IPS-18c (cell line): ENCODE measurements around the gene EIF1AD.
A peak's percentile ranks its signal among the peaks of the same experiment; 100 is the strongest.

Source experiments
- H3K4me3 ChIP-seq: 2 replicates; pipeline ENCODE4 v1.7.0; 2013; ENCODE audit warnings: low read depth, mild to moderate bottlenecking, low read length, moderate library complexity; ENCODE audit not compliant: insufficient read depth
- H3K9me3 ChIP-seq: one replicate; pipeline ENCODE4 v1.6.1; 2013; ENCODE audit warnings: mild to moderate bottlenecking, low read length, moderate library complexity; ENCODE audit not compliant: control insufficient read depth, insufficient read depth

Gene EIF1AD

DNA sequence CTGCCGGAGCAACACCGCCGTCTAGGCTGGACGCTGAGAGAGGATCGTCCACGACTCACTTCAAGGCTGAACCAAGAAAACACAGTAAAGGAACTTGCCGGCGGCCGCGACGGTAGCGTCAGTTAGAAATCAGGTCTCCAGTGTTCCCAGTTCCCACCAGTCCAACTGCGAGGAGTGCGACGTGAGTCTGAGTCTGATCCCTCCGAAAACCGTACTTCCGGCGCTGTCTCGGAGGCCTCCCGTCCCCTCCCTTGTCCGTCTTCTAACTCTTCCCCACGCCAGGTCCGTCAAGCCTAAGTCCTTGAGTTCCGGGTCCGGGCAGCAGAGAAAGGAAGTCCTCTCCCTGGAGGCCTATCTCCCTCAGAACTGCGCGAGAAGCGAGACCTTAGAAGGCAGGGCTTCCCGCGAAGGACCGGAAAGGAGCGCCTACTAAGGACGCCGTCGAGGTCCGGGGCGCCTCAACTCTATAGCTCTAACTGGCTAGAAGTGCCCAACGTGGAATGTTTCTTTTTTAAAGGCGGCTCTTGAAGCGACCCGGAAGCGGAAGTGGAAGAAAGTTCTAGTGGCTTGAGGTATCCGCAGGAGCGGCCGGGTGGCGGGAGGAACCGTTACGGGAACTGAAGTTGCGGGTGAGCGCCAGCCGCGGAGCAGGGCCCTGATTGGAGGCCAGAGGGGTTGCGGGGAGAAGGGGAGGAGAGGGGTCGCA is at the start of gene EIF1AD, which contains the start of gene BANF1:
EIF1AD (minus strand) TSS at position 216 of the 706 bp plus-strand sequence. CDS start 1,768 bp downstream, outside the sequence.
BANF1 (plus strand) TSS at position 562 of the 706 bp plus-strand sequence. CDS start 748 bp downstream, outside the sequence.
- Histone ChIP-seq H3K9me3 (no peaks in the 10 kb centered on the region), H3K4me3 (peak within 1 kb of the TSS; percentile 100)

GRCh38 chr11:66051371-66051765 is 49.4 kb upstream of the EIF1AD start:
- H3K9me3 ChIP-seq: no peaks in the 10 kb centered on the region
- H3K4me3 ChIP-seq: peak overlapping the region; percentile 67

DNA sequence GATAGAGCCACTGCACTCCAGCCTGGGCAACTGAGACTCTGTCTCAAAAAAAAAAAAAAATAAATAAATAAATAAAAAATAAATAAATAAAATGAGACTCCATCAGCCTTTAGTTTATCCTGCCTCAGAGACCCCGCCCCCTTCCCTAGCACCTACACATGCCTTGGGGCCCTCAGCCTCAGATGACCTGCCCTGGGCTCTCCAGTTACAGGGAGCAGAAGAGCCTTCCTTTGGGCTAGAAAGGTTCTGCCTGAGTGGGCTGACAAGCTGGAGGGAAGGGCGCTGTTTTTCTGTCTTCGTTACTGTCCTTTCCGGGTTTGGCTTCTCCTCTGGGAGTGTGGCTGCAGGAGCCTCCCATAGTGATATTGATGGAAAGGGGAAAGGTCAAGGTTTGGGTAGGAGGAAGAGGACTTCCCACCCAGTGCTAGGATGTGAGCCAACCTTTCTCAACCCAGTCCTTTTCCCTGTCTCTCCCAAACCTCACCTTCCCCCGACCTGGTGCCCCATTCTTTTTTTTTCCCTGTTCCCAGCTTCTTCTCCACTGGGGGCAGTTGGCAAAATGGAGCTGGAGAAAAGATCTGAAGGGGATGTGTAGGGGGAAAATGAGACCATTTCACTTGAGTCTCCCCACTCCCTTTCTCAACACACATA is 48.7 kb upstream of the EIF1AD start:
- 0 out of 2 replicates have a peak overlapping the region, but pooled peaks have one; percentile 16 for H3K4me3 ChIP-seq
- no peaks in the 10 kb centered on the region for H3K9me3 ChIP-seq

- Histone ChIP-seq H3K4me3 (peak within 1 kb of the TSS; percentile 75), H3K9me3 (peaks cover 3% of the 10 kb centered on the region)
These were observed 46.8 kb upstream of the EIF1AD start, which contains the start of gene GAL3ST3 for GRCh38 chr11:66048547-66049323. GAL3ST3 (minus strand) TSS chr11:66049161; CDS start chr11:66045415, 3,746 bp downstream.

DNA sequence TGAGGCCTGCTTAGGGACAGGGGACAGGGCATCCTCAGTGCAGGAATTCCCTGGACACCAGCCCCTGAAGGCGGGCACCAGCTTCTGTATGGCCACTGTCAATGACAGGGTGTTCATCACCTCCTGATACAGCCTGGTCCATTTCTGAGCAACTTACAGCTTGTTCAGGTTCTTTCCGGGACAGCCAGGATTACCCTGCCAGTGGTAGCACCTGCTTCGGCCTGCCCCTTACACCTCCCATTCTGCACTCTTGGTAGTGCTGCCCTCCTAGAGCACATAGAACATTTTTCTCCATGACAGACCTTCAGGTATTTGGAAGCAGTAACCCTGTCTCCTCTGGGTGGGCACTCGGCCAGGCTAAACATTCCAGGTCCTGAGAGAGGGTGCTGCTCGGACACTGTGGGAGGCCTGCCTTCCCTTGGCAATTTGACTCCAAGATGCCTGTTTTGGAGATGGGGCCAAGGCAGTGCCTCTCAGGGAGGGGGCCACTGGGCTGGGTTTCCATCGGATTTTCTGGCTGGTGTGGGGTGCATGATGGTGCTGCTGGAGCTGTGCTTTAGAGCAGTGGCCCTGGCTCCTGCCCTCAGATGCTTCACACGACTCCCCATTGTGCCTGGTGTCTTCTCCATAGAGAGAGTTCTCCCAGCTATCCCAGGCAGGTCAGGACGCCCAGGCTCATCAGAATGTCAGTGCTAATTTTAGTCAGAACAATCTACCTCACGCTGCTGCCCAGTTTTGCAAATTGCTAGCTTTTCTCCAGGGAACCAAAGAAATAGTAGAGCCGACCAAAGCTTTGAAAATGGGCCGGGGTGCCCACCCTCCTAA is 45.8 kb upstream of the EIF1AD start:
- H3K9me3 ChIP-seq: peaks cover 3% of the 10 kb centered on the region
- peak overlapping the region; percentile 75 for H3K4me3 ChIP-seq

DNA sequence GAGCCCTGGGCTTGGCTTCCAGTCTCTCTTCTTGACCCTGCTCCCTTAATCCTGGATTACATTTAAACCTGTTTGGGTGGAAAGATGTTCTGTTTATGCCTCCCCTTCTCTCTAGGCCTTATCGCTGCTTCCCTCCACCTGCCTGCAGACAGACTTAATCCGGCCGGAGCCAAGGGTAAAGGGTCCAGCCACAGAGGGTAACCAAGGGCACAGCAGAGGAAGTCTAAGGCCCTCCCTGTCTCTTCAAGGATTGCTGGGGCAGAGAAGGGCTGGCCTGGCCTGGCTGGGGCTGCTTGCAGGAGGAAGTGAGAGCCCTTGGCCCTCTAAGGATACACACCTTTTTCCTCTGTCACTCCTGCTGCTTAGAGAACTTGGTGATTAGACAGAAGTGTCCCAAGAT is 44.9 kb upstream of the EIF1AD start:
- peaks cover 3% of the 10 kb centered on the region for H3K9me3 ChIP-seq
- no peak overlapping the region for H3K4me3 ChIP-seq

DNA sequence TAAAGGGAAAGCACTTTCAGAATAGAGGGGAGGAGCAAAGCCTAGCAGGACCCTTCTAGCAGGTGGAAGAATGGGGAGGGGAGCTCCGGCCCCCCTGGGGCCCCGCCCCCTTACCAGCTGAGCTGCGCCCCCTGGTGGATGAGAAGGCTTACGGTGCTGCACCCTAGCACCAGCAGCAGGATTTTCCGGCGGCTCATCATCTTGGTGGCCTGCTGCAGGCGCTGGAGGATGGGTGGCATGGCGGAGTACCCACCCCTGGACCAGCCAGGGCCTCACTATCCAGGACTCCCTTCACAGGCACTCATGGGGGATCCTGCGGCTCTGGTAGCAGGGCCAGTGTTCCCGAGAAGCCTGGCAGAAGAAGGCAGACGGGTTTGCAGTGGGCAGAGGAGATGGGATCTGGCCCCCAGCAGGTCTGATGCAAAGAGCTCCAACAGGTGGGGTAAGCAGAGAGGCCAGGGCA is 43.3 kb upstream of the EIF1AD start:
- Histone ChIP-seq H3K9me3 (peaks cover 3% of the 10 kb centered on the region), H3K4me3 (no peak overlapping the region; the same call in 1 of the 2 replicates)

GRCh38 chr11:66044757-66045156 is 42.8 kb upstream of the EIF1AD start:
- Histone ChIP-seq H3K9me3 (peaks cover 3% of the 10 kb centered on the region), H3K4me3 (no peak overlapping the region; the same call in 1 of the 2 replicates)

DNA sequence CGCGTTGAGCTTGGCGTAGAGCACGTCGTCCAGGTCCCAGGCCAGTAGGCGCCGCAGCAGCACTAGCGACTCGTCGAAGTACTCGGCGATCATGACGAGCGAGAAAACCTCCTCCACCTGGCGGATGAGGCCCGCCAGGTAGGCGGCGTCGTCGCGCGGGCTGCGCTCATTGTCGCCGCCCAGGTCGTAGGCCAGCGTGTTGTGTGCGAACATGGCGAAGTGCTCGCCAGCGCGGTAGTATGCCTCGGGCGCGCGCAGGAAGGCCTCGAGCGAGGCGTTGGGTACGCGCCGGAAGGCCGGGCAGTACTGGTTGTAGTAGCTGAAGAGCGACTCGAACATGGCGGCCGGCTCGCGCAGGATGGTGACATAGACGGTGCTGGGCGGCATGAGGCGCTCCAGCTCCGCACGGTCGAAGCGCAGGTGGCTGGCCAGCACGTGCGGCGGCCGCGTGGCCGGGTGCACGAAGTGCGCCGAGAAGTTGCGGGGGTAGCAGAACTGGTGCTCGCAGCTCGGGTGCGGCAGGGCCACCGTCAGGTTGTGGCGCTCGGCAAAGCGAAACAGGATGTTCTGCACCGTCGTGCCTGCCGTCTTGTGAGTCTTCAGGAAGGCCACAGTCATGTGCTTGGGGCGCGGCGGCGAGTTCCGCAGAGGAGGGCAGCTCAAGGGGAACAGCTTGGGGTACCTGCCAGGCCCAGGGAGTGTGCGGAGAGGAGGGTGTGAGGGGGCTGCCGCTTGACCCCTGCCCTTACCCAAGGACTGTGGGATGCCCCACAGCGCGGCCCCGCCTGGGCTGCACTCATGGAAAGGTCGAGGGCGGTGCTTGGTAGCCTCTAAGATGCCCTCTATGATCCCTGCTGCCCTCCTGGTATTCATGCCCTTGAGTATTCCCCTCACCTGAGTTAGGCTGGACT is 41.3 kb upstream of the EIF1AD start:
- peaks cover 3% of the 10 kb centered on the region for H3K9me3 ChIP-seq
- H3K4me3 ChIP-seq: no peak overlapping the region

DNA sequence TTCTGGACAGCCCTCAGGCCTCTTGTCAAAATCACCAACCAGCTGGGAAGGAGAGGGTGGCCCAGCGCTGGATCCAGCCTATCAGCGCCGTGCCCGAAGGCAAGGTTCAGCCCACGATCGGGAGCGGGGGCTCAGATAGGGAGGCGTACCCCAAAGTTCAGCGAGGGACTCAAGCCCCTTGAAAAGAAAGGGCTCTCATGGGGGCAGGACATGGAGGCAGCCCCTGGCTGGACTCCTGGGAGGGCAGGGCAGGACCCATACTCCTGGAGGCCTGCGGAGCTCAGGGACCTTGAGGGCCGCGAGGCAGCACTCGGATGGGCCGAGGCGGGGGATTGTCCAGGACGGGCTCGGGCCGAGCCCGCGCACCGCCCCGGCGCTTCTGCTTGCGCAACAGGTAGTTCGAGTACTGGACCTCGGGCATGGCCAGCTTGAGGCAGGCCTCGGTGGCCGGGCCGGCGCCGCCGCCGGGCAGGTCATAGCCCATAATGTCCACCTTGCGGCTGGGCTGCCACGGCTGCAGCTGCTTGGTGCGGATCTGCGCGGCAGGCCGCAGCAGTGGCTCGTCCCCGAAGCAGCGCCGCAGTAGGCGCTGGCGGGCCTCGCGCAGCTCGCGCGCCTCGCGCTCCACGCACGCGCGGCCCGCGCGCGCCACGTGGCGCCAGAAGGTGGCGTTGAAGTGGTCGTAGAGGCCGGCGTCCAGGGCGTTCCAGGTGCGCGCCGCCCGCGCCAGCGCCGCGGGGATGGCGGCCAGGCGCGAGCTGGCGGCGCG is 40.5 kb upstream of the EIF1AD start:
- H3K4me3 ChIP-seq: no peak overlapping the region
- peaks cover 3% of the 10 kb centered on the region for H3K9me3 ChIP-seq

GRCh38 chr11:66039765-66040164 is 37.8 kb upstream of the EIF1AD start:
- H3K9me3 ChIP-seq: peaks cover 3% of the 10 kb centered on the region
- no peak overlapping the region for H3K4me3 ChIP-seq

DNA sequence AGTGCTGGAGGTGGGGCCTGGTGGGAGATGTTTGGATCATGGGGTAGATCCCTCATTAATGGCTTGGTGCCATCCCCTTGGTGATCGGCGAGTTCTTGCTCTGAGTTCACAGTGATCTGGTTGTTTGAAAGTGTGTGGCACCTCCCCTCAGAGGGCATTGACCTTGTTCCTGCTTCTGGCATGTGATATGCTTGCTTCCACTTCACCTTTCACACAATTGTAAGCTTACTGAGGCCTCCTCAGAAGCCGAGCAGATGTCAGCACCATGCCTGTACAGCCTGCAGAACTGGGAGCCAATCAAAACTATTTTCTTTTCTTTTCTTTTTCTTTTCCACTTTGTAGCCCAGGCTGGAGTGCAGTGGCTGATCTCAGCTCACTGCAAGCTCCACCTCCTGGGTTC is 35.4 kb upstream of the EIF1AD start:
- no peak overlapping the region for H3K4me3 ChIP-seq
- no peaks in the 10 kb centered on the region for H3K9me3 ChIP-seq

GRCh38 chr11:66036334-66036710 is 34.4 kb upstream of the EIF1AD start:
- H3K9me3 ChIP-seq: no peaks in the 10 kb centered on the region
- no peak overlapping the region for H3K4me3 ChIP-seq

- Histone ChIP-seq H3K4me3 (no peak overlapping the region), H3K9me3 (no peaks in the 10 kb centered on the region)
These were observed 33.8 kb upstream of the EIF1AD start for GRCh38 chr11:66035653-66036333.
